Myocyte (in vitro differentiated cells): ENCODE data around the gene KCNA2. TPM values are rescaled to one million over a fixed set of nuclear protein-coding genes. Genes with fewer than 3 reads are reported as not detected.

Experiments used
- DNase-seq: peaks from one replicate; pipeline ENCODE4 v3.0.0-alpha.2; 2012; ENCODE audit warnings: low read depth
- total RNA-seq: library from RNA; depleted of rRNA; stranded (reverse); fragments of >200 nt; gene quantifications from 2 replicates; pipeline ENCODE4 v1.2.3, GENCODE V29; 2014

The KCNA2 gene
- total RNA-seq, 1 donor from 2014 or later = not detected

- no peak for DNase-seq
These were observed 1.5 kb downstream of the KCNA2 start for GRCh38 chr1:110604586-110605148.

- DNase-seq = no peak
These were observed 3.1 kb downstream of the KCNA2 start for GRCh38 chr1:110603058-110603457.

DNA sequence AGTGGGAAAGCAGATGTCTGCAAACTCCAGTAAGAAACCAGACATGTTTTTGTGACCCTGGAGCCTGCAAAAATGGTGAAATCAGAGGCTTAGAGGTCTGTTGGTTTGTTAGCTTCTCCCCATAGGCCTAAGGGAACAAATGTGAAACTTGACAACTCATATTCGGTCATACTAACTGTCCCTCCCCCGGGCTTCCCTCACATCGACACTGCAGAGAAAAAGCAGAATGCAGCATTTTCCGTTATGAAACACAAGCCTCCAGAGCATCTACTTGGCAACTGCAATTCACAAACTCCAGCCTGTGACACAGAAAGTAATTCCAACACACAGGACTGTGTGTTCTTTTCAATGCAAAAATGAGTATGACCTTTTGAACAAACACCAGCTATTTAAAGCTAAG is 3.7 kb downstream of the KCNA2 start:
- no peak for DNase-seq

- DNase-seq = no peak
These were observed 4.8 kb downstream of the KCNA2 start for GRCh38 chr1:110601332-110601731.

DNA sequence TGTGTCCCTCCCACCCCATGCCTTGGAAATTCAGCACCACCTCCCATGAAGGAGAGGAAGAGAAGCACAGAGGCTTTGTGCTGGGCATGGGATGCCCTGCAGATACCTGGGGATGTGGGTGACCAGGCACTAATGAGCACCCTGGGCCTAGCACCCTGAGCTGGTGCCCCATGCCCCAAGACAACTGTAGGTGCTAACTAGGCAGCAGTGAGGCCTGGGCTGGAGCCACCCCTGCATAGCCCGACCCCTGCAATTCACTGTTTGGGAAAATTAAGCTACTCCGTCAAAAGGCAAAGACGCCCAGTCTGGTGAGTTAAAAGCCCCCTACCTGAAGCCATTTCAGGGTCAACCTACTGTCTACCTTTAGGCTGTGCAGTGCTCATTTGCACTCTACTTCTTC is 5.4 kb downstream of the KCNA2 start:
- DNase-seq = no peak

GRCh38 chr1:110597966-110598365 is 8.2 kb downstream of the KCNA2 start:
- DNase-seq = no peak

GRCh38 chr1:110596312-110596711 is 9.8 kb downstream of the KCNA2 start:
- DNase-seq = no peak

DNA sequence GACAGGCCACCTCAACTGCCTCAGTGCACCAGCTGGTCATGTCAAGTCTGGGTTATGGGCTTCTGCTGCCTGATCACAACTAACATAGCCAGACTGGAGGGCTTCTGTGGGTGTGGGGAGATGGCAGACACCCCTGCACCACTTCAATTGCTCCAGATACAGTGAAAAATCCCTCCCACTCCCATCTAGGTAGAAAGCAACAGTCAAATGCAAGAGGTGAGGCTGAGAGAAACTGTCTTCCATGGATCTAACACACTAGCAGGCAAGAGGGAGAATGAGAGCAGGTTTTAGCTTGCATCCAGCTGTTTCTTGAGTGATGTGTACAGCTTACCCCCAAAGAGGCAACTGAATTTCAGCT is 10.8 kb downstream of the KCNA2 start:
- DNase-seq = no peak

GRCh38 chr1:110594456-110595352 is 11.5 kb downstream of the KCNA2 start:
- no peak for DNase-seq

GRCh38 chr1:110593902-110594301 is 12.3 kb downstream of the KCNA2 start:
- no peak for DNase-seq

DNA sequence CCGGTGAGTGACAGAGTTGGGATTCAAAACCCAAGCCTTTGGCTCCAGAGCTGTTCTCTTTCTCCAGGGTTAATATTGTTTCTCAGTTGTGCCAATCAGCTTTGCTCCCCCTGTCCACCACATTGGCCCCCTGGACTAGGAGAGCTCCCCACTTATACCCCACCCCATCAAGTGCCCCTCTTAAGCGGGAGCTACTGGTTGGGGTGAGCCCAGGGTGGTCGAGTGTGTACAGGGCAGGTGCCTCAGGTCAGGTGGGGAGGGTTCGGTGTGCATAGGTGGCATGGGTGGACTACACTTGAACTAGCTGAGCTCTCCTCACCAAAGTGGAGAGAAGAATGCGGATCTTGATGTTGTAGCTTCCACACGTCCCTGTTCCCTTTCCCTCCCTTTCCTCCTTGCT is 14.2 kb downstream of the KCNA2 start:
- DNase-seq = no peak

GRCh38 chr1:110588991-110589390 is 17.2 kb downstream of the KCNA2 start:
- DNase-seq = no peak

GRCh38 chr1:110588486-110588885 is 17.7 kb downstream of the KCNA2 start:
- DNase-seq = no peak

DNA sequence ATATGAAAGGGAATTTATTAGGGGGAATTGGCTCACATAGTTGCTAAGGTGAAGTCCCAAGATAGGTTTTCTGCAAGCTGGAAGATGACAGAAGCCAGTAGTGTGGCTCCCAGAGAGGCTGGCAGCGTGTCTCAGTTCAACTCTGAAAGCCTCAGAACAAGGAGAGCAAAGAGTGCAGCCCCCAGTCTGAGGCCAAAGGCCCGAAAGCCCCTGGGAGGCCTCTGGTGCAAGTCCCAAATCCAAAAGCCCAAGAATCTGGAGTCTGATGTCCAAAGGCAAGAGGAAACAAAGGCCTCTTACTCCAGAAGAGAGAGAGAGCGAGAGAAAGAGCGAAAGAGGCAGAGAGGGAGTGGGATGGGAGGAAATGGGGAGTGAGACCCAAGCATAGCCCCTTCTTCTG is 18.3 kb downstream of the KCNA2 start:
- no peak for DNase-seq

DNA sequence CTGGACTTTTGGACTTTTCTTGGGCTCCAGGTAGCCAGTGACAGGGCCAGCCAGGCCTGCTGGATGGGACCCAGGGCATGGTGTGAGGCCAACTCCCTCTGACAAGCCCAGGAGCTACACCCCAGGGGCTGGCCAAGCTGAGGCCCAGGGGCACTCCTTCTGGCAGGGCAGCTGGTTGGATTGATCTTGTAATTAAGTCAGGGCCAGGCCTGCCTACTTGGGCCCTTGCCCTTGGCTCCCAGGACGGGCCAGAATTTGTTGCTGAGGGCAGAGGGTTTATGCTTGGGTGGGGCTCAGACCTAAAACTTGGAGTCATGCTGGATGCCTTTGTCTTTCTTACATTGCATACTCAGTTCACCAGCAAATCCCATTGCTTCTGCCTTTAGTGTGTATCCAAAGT is 20.7 kb downstream of the KCNA2 start:
- DNase-seq = no peak

DNA sequence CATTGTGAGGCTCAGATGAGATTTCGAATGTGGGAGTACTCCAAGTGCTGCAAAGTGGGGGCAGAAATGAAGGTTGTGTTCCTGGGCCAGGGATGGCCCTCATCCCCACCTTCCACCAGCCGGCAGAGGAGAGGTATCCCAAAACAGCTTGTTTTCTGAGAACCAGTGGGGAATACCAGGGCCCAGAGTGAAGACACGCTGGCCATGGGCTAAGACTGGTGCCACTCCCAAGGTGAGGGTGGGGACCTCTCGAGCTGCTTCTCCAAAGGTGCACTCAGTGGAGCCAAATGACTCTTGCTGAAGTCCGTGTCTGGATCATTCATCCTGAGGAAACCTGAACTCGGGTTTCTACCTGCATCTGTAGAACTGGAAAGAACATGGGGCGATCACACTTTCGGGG is 22.1 kb downstream of the KCNA2 start:
- DNase-seq = no peak

- DNase-seq = no peak
These were observed 22.7 kb downstream of the KCNA2 start for GRCh38 chr1:110583505-110583904.

DNA sequence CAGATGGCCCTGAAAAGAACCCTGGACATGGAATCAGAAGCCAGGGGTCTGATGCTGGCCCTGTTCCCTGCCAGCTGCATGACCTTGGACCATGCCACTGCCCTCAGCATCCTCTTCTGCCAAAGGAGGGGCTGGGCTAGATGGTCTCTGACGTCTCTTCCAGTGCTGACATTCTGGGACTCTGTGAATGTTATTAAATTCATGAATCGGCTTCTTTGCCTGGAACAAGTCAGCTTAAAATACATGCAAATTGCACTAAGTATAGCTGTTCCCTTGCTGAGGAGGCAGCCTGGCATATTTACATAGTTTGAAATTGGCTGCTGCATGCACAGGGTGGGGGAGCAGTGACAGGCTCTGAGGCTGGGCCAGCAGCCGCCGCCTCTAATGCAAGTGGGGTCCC is 23.8 kb downstream of the KCNA2 start:
- DNase-seq = no peak

- no peak for DNase-seq
These were observed 24.4 kb downstream of the KCNA2 start for GRCh38 chr1:110581682-110582145.

DNA sequence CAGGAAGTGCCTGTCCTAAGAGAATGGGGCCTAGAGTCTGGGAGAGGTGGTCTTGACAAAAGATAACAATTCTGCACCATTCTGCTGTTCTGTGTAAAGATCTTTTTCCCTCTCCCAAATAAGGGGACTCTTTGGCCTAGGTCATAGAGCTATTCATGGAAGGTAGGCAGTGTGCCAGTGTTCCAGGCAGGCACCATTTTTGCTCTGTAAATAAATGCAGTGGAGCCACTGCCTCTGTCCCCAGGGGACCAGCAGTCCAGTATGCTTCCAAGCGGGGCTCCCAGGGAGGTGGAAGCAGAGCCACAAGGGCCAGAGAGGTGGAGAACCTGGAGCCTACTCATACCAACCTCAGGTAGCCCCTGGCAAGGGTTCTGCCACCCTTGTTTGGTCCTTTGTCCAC is 25.9 kb downstream of the KCNA2 start:
- no peak for DNase-seq

DNA sequence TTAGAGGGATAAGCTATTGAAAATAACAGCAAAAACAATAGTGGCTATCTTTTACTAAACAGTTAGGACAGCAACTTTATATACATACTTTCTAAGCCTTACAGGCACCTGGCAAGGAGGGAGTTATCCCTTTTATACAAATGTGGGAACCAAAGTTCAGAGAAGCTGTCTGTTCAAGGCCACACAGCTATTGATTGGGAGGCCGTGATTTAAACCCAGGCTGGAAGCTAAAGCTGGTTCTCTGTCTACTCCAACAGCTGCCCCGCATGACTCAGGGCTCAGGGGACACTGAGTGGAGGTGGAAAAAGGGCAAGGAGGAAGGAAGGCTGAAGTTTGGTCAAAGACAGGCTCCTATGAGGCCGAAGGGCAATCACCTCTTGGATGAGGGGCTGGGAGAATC is 26.7 kb downstream of the KCNA2 start:
- no peak for DNase-seq

- DNase-seq = no peak
These were observed 29.7 kb downstream of the KCNA2 start for GRCh38 chr1:110576441-110576840.

- no peak for DNase-seq
These were observed 32.8 kb downstream of the KCNA2 start for GRCh38 chr1:110573314-110573713.
